ENCODE measurements around the gene MRPS18B.

The MRPS18B gene

GRCh38 chr6:30645989-30646388, 28.3 kb downstream of the MRPS18B start:
- in situ Hi-C loops (cut with MboI; ENCODE audit: low sequenced_read_pairs, unreplicated experiment) = no loop called here
- no peak for TF ChIP-seq CTCF (IDR thresholded peaks at IDR 0.05; ENCODE audit: borderline replicate concordance, control extremely low read depth, extremely low read depth, insufficient read depth, missing control alignments)
- no peak for DNase-seq (ENCODE audit: low spot score)

- peak; percentile 99 for DNase-seq (ENCODE audit: low spot score)
- no peak for TF ChIP-seq CTCF (IDR thresholded peaks at IDR 0.05; ENCODE audit: borderline replicate concordance, control extremely low read depth, extremely low read depth, insufficient read depth, missing control alignments)
- in situ Hi-C loops (cut with MboI; ENCODE audit: low sequenced_read_pairs, unreplicated experiment) = no loop called here
Measured at GRCh38 chr6:30646450-30647241, 29.0 kb downstream of the MRPS18B start, which contains the start of gene C6orf136. Gene C6orf136 (plus strand): TSS chr6:30647133. CDS start chr6:30647232, 99 bp downstream.

- peak; percentile 87 for DNase-seq (ENCODE audit: low spot score)
- no peak for TF ChIP-seq CTCF (IDR thresholded peaks at IDR 0.05; ENCODE audit: borderline replicate concordance, control extremely low read depth, extremely low read depth, insufficient read depth, missing control alignments)
- in situ Hi-C loops (cut with MboI; ENCODE audit: low sequenced_read_pairs, unreplicated experiment) = no loop called here
Measured at GRCh38 chr6:30647242-30648116, 29.8 kb downstream of the MRPS18B start.

- in situ Hi-C loops (cut with MboI; ENCODE audit: low sequenced_read_pairs, unreplicated experiment) = no loop called here
- DNase-seq (ENCODE audit: low spot score) = no peak
- TF ChIP-seq CTCF (IDR thresholded peaks at IDR 0.05; ENCODE audit: borderline replicate concordance, control extremely low read depth, extremely low read depth, insufficient read depth, missing control alignments) = no peak
Measured at GRCh38 chr6:30651143-30651542, 33.5 kb downstream of the MRPS18B start.

GRCh38 chr6:30654798-30655742, 37.4 kb downstream of the MRPS18B start:
- no peak for DNase-seq (ENCODE audit: low spot score)
- in situ Hi-C loops (cut with MboI; ENCODE audit: low sequenced_read_pairs, unreplicated experiment) = no loop called here
- no peak for TF ChIP-seq CTCF (IDR thresholded peaks at IDR 0.05; ENCODE audit: borderline replicate concordance, control extremely low read depth, extremely low read depth, insufficient read depth, missing control alignments)

GRCh38 chr6:30655743-30656094, 38.1 kb downstream of the MRPS18B start:
- TF ChIP-seq CTCF (IDR thresholded peaks at IDR 0.05; ENCODE audit: borderline replicate concordance, control extremely low read depth, extremely low read depth, insufficient read depth, missing control alignments) = no peak
- in situ Hi-C loops (cut with MboI; ENCODE audit: low sequenced_read_pairs, unreplicated experiment) = no loop called here
- DNase-seq (ENCODE audit: low spot score) = no peak
